Adrenal gland (tissue), 12 donors: ENCODE data around the gene FAM131C. TPM values are rescaled to one million over a fixed set of nuclear protein-coding genes. Genes with fewer than 3 reads are reported as not detected.
"Not testable (repeated sequence)": the region's sequence is repeated elsewhere in the genome, so short reads cannot be mapped to it uniquely, and the experiment has no call there.

ENCODE experiments used
- DNase-seq, 7 donors: peaks; one replicate each; pipeline ENCODE4 v3.0.0-alpha.2; 2019 to 2020
- H3K27ac ChIP-seq, 5 donors: fragments of 200-600 bp; sonication (generic) in 4 of 5; 1 replicate in 3 of 5; 2 replicates in 2 of 5; pipeline versions ENCODE4 v1.5.1 to v1.8.0; 2016 to 2020; ENCODE audit warnings: mild to moderate bottlenecking in 1 of 5
- H3K27me3 ChIP-seq: fragments of 200-600 bp; 2 replicates; pipeline ENCODE4 v1.8.0; 2021
- H3K36me3 ChIP-seq, 2 donors: fragments of 200-600 bp; replicated peaks in 1 of 2; 1 replicate in 1 of 2; 2 replicates in 1 of 2; pipeline versions ENCODE4 v1.5.1 to v1.8.0; 2018 to 2022
- H3K4me1 ChIP-seq, 2 donors: fragments of 200-600 bp; replicated peaks in 1 of 2; 1 replicate in 1 of 2; 2 replicates in 1 of 2; pipeline versions ENCODE4 v1.5.1 to v1.8.0; 2018 to 2021
- H3K4me3 ChIP-seq, 4 donors: fragments of 200-600 bp; sonication (generic) in 3 of 4; one replicate each; pipeline ENCODE4 v1.5.1; 2016 to 2018
- H3K9me3 ChIP-seq, 3 donors: fragments of 200-600 bp; sonication (generic) in 1 of 3; replicated peaks in 1 of 3; 1 replicate in 2 of 3; 2 replicates in 1 of 3; pipeline versions ENCODE4 v1.5.1 to v1.8.0; 2016 to 2021
- POLR2A ChIP-seq, 2 donors: fragments of 450-650 bp; IDR thresholded peaks; one replicate each; pipeline ENCODE4 v1.6.1; 2017; ENCODE audit warnings: antibody characterized with exemption in 2 of 2, mild to moderate bottlenecking in 2 of 2, moderate library complexity in 1 of 2
- whole genome bisulfite sequencing, 4 donors: extraction: QIAGEN DNeasy Blood & Tissue Kit in 2 of 4; methylation state at CpG; one replicate each; pipeline versions ENCODE4 v1.1.5 to v1.1.7; 2013 to 2017; 5-methylcytosine and 5-hydroxymethylcytosine counted together
- intact Hi-C, 2 donors: fragments of 100-400 bp; cut with DNase I; formaldehyde crosslinking; loops; one replicate each; pipeline versions ENCODE4 v1.14.1 to v1.15.0; 2022 to 2023
- polyA plus RNA-seq, 3 donors: library from polyadenylated mRNA; stranded (reverse); fragments of 200-250 nt in 2 of 3; fragments of 350-450 nt in 1 of 3; fragmentation: Illumina TruSeq in 1 of 3; extraction: RNeasy Lipid Tissue Mini Kit (QIAGEN cat#74804) in 1 of 3; gene quantifications; one replicate each; pipeline ENCODE4 v1.2.3, GENCODE V29; 2013 to 2014
- total RNA-seq, 9 donors: library from RNA; depleted of rRNA in 4 of 9; stranded (reverse); fragments of >200 nt in 4 of 9; fragments of 120-200 nt in 1 of 9; fragmentation: NEBNext Ultra II Directional in 1 of 9; extraction: Animal tissue kit (Norgen Biotek cat#: 25700) in 1 of 9; gene quantifications; one replicate each; pipeline versions ENCODE4 v1.1.0 to v1.2.4, GENCODE V29; 2013 to 2023
- TF ChIP-seq, protein P1 (sequence below), 6 experiments: fragments of 450-650 bp in 4 of 6; fragments of 200-600 bp in 2 of 6; sonication (generic) in 1 of 6; IDR thresholded peaks; 1 replicate in 5 of 6; 2 replicates in 1 of 6; pipeline versions ENCODE4 v1.5.1 to v1.8.0; 2016 to 2021; ENCODE audit warnings: antibody characterized with exemption in 6 of 6, mild to moderate bottlenecking in 2 of 6, moderate library complexity in 1 of 6
- donor health status: healthy with polysubstance abuse.
- donor health status: Bipolar disorder and iron deficiency.
- donor health status: DM: yes; HTN: yes; CAD: no.
- donor health status: DM: no; HTN: no; CAD: no.
- donor health status: DM: no; HTN: no; CAD: no.
- donor health status: DM: yes; HTN: yes; CAD: no.

Gene FAM131C
- total and polyA plus RNA-seq, 12 donors: 3.0 to 12.0 (median 4.9) TPM

DNA sequence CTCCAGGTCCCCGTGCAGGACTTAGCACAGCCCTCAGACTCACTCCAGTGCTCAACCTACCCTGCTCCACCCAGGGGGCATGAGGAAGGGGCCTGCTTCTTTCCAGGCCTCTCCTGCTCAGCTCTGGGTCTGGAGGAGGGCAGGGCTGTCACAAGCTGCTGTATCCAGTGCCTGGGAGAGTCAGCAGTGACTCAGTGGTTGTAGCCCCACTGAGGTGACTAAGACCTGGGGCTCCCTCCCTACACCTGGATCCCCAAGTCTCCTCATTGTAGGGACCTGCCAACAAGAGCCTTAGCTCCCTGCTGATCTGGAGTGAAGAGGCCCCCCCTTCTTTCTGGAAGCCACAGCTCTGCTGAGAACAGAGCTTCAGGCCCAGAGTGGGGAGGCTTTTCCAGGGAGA, 36.1 kb upstream of the FAM131C start:
- intact Hi-C loops: no loop called here
- Histone ChIP-seq H3K36me3 (no peaks in the 10 kb centered on the region), H3K27ac (no peak overlapping the region), H3K27me3 (no peaks in the 10 kb centered on the region), H3K4me1 (peaks cover 0 to 5% of the 10 kb centered on the region in 2 donors), H3K4me3 (no peak overlapping the region), H3K9me3 (peaks cover 0 to 6% (median 0%) of the 10 kb centered on the region in 3 donors)
- TF ChIP-seq POLR2A (IDR thresholded peaks at IDR 0.05): no peak
- TF ChIP-seq, protein P1, sequence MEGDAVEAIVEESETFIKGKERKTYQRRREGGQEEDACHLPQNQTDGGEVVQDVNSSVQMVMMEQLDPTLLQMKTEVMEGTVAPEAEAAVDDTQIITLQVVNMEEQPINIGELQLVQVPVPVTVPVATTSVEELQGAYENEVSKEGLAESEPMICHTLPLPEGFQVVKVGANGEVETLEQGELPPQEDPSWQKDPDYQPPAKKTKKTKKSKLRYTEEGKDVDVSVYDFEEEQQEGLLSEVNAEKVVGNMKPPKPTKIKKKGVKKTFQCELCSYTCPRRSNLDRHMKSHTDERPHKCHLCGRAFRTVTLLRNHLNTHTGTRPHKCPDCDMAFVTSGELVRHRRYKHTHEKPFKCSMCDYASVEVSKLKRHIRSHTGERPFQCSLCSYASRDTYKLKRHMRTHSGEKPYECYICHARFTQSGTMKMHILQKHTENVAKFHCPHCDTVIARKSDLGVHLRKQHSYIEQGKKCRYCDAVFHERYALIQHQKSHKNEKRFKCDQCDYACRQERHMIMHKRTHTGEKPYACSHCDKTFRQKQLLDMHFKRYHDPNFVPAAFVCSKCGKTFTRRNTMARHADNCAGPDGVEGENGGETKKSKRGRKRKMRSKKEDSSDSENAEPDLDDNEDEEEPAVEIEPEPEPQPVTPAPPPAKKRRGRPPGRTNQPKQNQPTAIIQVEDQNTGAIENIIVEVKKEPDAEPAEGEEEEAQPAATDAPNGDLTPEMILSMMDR (IDR thresholded peaks at IDR 0.05): no peak
- WGBS, 4 donors: 75 to 96% methylated on average over 1 of the region's 1 CpG; no CpG with 5 or more reads in 2 of the 4 donors
- DNase-seq: no peak

DNA sequence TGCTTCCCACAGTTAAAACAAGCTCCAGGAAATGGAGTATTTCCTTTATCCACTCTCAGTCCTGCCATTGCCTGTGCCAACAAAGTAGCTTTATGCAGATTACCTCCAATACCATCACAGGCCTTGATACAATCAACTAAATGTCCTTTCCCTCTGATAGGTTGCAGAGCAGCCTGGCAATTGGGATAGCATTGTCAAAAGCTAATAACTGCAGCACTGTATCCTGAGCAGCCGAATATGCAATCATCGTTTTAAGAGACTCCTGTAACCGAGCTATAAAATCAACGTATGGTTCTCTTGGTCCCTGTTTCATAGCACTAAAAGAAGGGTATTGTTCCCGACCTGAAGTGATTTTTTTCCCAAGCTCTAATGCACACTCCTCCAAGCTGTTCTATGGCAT, 33.6 kb upstream of the FAM131C start:
- H3K9me3 ChIP-seq, DNase-seq, H3K27me3 ChIP-seq, intact Hi-C loops, H3K4me3 ChIP-seq, H3K4me1 ChIP-seq, H3K36me3 ChIP-seq, H3K27ac ChIP-seq: not testable (repeated sequence)
- WGBS, 4 donors: 63 to 71% (median 67%) methylated on average over 5 of the region's 5 CpGs

DNA sequence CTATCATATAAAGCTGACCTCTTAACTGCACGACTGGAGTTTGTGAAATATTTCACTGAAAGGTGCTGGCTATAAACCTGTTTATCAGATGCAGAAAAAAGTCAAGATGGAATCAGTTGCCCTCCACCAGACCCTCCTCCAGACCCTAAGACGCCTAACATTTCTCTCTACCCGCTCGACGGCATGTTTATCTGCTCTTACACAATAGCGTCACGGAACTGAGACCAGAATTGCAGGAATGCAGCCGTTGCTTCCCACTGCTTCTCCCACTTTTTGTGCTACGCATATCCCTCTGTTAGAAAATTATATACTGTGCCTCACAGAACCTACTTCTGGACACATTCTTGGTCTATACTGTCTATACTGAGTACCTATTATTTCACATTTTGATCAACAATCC, 28.2 kb upstream of the FAM131C start:
- no peaks in the 10 kb centered on the region for H3K4me1 ChIP-seq
- intact Hi-C loops: no loop called here
- no peaks in the 10 kb centered on the region for H3K27me3 ChIP-seq
- H3K9me3 ChIP-seq: no peaks in the 10 kb centered on the region
- DNase-seq: no peak
- no peak overlapping the region for H3K4me3 ChIP-seq
- TF ChIP-seq, protein P1 (IDR thresholded peaks at IDR 0.05): no peak
- no peak for TF ChIP-seq POLR2A (IDR thresholded peaks at IDR 0.05)
- H3K27ac ChIP-seq: no peak overlapping the region
- H3K36me3 ChIP-seq: no peaks in the 10 kb centered on the region
- WGBS, 4 donors: 72 to 81% (median 76%) methylated on average over 9 of the region's 9 CpGs

DNA sequence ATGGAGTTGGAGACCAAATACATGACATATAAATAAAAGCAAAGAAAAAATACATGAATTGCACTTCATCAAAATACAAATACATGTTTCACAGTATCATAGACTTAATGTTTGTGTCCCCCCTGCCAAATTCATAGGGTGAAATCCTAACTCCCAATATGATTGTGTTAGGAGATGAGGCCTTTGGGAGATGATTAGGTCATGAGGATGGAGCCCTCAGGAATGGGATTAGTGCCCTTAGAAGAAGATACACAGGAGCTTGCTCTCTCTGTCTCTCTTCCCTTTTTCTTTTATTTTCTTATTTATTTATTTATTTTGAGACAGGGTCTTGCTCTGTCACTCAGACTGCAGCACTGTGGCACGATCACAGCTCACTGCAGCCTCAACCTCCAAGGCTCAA, 26.0 kb upstream of the FAM131C start:
- 93 to 100% (median 99%) methylated on average over 1 of the region's 1 CpG for WGBS, 4 donors
- Histone ChIP-seq H3K4me1 (no peaks in the 10 kb centered on the region), H3K4me3 (no peak overlapping the region), H3K36me3 (no peaks in the 10 kb centered on the region), H3K27ac (no peak overlapping the region), H3K27me3 (no peaks in the 10 kb centered on the region), H3K9me3 (no peaks in the 10 kb centered on the region)
- DNase-seq: no peak
- TF ChIP-seq POLR2A (IDR thresholded peaks at IDR 0.05): no peak
- TF ChIP-seq, protein P1 (IDR thresholded peaks at IDR 0.05): no peak
- intact Hi-C loops: no loop called here

DNA sequence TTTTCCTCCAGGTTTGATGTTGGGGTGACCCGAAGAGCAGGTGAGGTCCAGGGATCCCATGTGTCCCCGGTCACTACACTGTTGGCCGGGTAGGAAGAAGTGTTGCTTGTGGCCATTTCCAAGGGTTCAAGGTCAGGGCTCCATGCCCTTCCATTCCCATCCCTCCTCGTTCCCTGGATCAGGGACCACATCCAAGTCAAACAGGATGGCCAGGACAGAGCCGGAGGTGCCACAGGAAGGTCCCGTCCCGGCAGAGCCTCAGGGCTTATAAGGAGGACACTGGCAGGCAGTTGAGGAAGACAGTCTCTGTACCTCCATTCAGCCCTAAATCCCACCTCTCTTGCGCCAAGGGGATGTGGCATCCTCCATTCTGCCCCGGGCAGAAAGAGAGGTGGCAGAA, 22.0 kb upstream of the FAM131C start:
- H3K4me1 ChIP-seq: no peaks in the 10 kb centered on the region
- TF ChIP-seq, protein P1 (IDR thresholded peaks at IDR 0.05): no peak
- TF ChIP-seq POLR2A (IDR thresholded peaks at IDR 0.05): no peak
- H3K36me3 ChIP-seq: no peaks in the 10 kb centered on the region
- DNase-seq: no peak
- intact Hi-C loops: no loop called here
- no peak overlapping the region for H3K4me3 ChIP-seq
- no peaks in the 10 kb centered on the region for H3K27me3 ChIP-seq
- H3K27ac ChIP-seq: no peak overlapping the region
- no peaks in the 10 kb centered on the region for H3K9me3 ChIP-seq
- 46 to 60% (median 55%) methylated on average over 8 to 9 of the region's 9 CpGs for WGBS, 4 donors
